ENCODE measurements around the gene UNG. TPM values are rescaled to one million over a fixed set of nuclear protein-coding genes. Genes with fewer than 3 reads are reported as not detected.

The UNG gene
- total and polyA plus RNA-seq, 2 of the 8 experiments (the other 6 are each of a cell fraction or from before 2014, with no cell fraction given): 71.6 to 163 TPM

GRCh38 chr12:109054520-109054919 lies 42.9 kb upstream of the UNG start:
- ChIA-PET POLR2A (ENCODE audit: partially characterized antibody) (interaction anchor here (1.5 kb wide), 1 partner anchor 41 kb away, joined by 4 read pairs; no protein-coding TSS in a partner anchor), CTCF (ENCODE audit: partially characterized antibody) (interaction anchor here (0.8 to 1.9 kb wide), 3 partner anchors 13 to 171 kb away, joined by 3 to 6 read pairs (median 4); no protein-coding TSS in a partner anchor)
- Histone ChIP-seq H4K8ac (ENCODE audit: extremely low read depth, insufficient read depth, low read length) (no peak overlapping the region), H4K5ac (ENCODE audit: insufficient read length, low read depth, low read length) (no peak overlapping the region), H2AK5ac (ENCODE audit: low read depth, low read length) (no peak overlapping the region), H3K36me3 (ENCODE audit: control insufficient read depth in 2 of 4, insufficient read depth in 4 of 4, low read length in 3 of 4) (no peaks in the 10 kb centered on the region), H4K20me1 (replicated peaks in 1 of 2; ENCODE audit: control insufficient read depth in 1 of 2, insufficient read depth in 2 of 2, low read length in 2 of 2) (no peaks in the 10 kb centered on the region), H2BK20ac (ENCODE audit: low read length) (no peak overlapping the region), H2BK12ac (ENCODE audit: low read depth, low read length) (no peak overlapping the region), H2BK5ac (ENCODE audit: low read depth, low read length) (no peak overlapping the region), H3K4me1 (replicated peaks in 1 of 4; ENCODE audit: control insufficient read depth in 3 of 4, insufficient read depth in 4 of 4, low read length in 3 of 4) (no peaks in the 10 kb centered on the region; a peak in 1 of 7 replicates), H2AFZ (ENCODE audit: low read length) (no peak overlapping the region), H3K4me3 (ENCODE audit: extremely low read depth in 1 of 4, insufficient read depth in 2 of 4, low read depth in 3 of 4, low read length in 4 of 4) (no peak overlapping the region), H3K79me1 (ENCODE audit: low read depth, low read length) (no peaks in the 10 kb centered on the region), H3K27ac (ENCODE audit: low read depth, low read length) (no peak overlapping the region), H3K4me2 (ENCODE audit: insufficient read depth in 1 of 2, low read depth in 2 of 2, low read length in 2 of 2) (no peak overlapping the region), H4K91ac (replicated peaks; ENCODE audit: insufficient read length, low read length) (no peak overlapping the region), H2BK120ac (replicated peaks; ENCODE audit: low read depth, low read length) (no peak overlapping the region), H3K79me2 (ENCODE audit: control insufficient read depth in 1 of 2, insufficient read depth in 2 of 2, low read length in 2 of 2) (no peaks in the 10 kb centered on the region), H3K23ac (ENCODE audit: insufficient read length) (no peak overlapping the region), H2BK15ac (ENCODE audit: low read length) (no peak overlapping the region), H3K9me3 (ENCODE audit: insufficient read depth in 2 of 2, low read depth in 1 of 2, low read length in 1 of 2) (no peaks in the 10 kb centered on the region), H3K9ac (replicated peaks in 1 of 4; ENCODE audit: extremely low read depth in 1 of 4, low read depth in 3 of 4, low read length in 3 of 4) (no peak overlapping the region), H3K27me3 (replicated peaks in 1 of 4; ENCODE audit: control insufficient read depth in 3 of 4, extremely low read depth in 1 of 4, insufficient read depth in 3 of 4, low read length in 3 of 4) (no peaks in the 10 kb centered on the region), H3K23me2 (ENCODE audit: low read depth, low read length) (no peaks in the 10 kb centered on the region), H3K4ac (replicated peaks; ENCODE audit: insufficient read length, low read depth, low read length) (no peak overlapping the region), H3K18ac (ENCODE audit: extremely low read depth, low read length) (no peak overlapping the region), H3K14ac (ENCODE audit: insufficient read length) (no peak overlapping the region), H3K56ac (replicated peaks; ENCODE audit: insufficient read length, low read depth, low read length) (no peak overlapping the region)
- no peak for FAIRE-seq
- DNase-seq (ENCODE audit: low read depth in 1 of 2, low spot score in 2 of 2): no peak
- TF ChIP-seq SRF (IDR thresholded peaks at IDR 0.05; ENCODE audit: low read depth, low read length): no peak
- no peak for TF ChIP-seq RAD21 (IDR thresholded peaks at IDR 0.05 in 1 of 2, conservative IDR thresholded peaks at IDR 0.05 in 1 of 2; ENCODE audit: low read depth in 2 of 2, low read length in 2 of 2)
- TF ChIP-seq SP4 (IDR thresholded peaks at IDR 0.05; ENCODE audit: low read length): no peak
- no peak for TF ChIP-seq FOSL1 (IDR thresholded peaks at IDR 0.05; ENCODE audit: insufficient read depth, low read depth, low read length)
- TF ChIP-seq EZH2 (IDR thresholded peaks at IDR 0.05; ENCODE audit: low read depth, low read length, severe bottlenecking): no peak
- TF ChIP-seq ASH2L (IDR thresholded peaks at IDR 0.05; ENCODE audit: low read length): no peak
